ENCODE measurements around the gene MRPL12. TPM values are rescaled to one million over a fixed set of nuclear protein-coding genes. Genes with fewer than 3 reads are reported as not detected.

The MRPL12 gene
- total and polyA plus RNA-seq, 9 of the 15 experiments (the other 6 are each of a cell fraction or from before 2014, with no cell fraction given): 0.94 to 338 (median 100) TPM

DNA sequence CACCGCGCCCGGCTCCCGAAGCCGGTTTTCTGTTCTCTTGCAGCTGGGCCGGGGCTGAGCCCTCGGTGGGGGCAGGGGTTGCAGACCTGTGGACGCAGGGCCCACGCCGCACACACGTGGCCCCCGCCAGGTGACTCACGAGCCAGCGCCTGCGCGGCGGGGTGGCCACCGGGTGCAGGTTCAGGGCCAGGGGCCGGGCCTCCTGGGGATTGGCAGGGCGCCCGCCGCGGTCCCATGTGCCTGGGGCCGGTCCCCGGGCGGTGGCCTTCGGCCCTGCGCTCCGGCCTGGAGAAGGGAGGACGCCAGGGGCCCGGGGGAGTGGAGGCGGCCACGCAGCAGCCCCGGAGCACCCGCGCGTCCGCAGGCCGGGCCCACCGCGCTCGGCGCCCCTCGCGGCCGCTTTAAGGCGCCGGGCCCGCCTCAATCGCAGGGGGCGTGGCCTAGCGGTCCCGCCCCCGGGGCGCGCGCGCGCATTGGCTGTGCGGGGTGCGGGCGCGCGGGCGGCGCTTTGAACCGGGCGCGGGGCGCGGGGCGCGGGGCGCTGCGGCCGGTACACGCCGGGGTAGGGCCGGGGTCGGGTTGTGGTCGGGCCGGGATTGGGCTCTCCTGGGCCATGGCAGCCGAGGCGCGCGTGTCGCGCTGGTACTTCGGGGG, 8.8 kb downstream of the MRPL12 start, which contains the start of gene SLC25A10 (continued):
- TF ChIP-seq ARID1B (IDR thresholded peaks at IDR 0.05) (no peak; the same call in 1 of the 2 replicates), KLF1 (tag; IDR thresholded peaks at IDR 0.05) (no peak), ATF7 (IDR thresholded peaks at IDR 0.05) (peak; percentile 20; the same call in 1 of the 2 replicates), CBFB (CRISPR knock-in tag; IDR thresholded peaks at IDR 0.05) (no peak), RFX7 (CRISPR knock-in tag; IDR thresholded peaks at IDR 0.05) (no peak), ZEB2 (IDR thresholded peaks at IDR 0.05) (peak; percentile 73; the same call in 1 of the 2 replicates), L3MBTL2 (IDR thresholded peaks at IDR 0.05) (peak; percentile 97), HMGN3 (IDR thresholded peaks at IDR 0.05; ENCODE audit: borderline replicate concordance, extremely low read depth, insufficient read length, low read depth, low read length) (peak; percentile 89), CBFA2T2 (conservative IDR thresholded peaks at IDR 0.05) (peak; percentile 32; the same call in 1 of the 2 replicates), FOXK2 (conservative IDR thresholded peaks at IDR 0.05 in 1 of 2, IDR thresholded peaks at IDR 0.05 in 1 of 2; ENCODE audit: low read depth in 2 of 2) (0 out of 4 replicates have a peak, but pooled peaks of 1 of the 2 experiments have one; percentile 14), EP400 (IDR thresholded peaks at IDR 0.05) (peak; percentile 85; the same call in 1 of the 2 replicates), JUND (IDR thresholded peaks at IDR 0.05; ENCODE audit: borderline replicate concordance, low read depth, low read length) (peak; percentile 78), JUND (tag; IDR thresholded peaks at IDR 0.05; ENCODE audit: borderline replicate concordance, low read depth, low read length) (peak; percentile 39; the same call in 1 of the 3 replicates), HSF4 (CRISPR knock-in tag; IDR thresholded peaks at IDR 0.05; ENCODE audit: borderline replicate concordance) (no peak), YBX1 (IDR thresholded peaks at IDR 0.05) (no peak), CEBPG (CRISPR knock-in tag; IDR thresholded peaks at IDR 0.05) (peak; percentile 28; the same call in 1 of the 2 replicates), CEBPG (tag; conservative IDR thresholded peaks at IDR 0.05 in 1 of 2, IDR thresholded peaks at IDR 0.05 in 1 of 2) (no peak), KDM5B (IDR thresholded peaks at IDR 0.05; ENCODE audit: insufficient replicate concordance, low read depth, low read length) (peak; percentile 15)
- TF ChIP-seq, protein P1, sequence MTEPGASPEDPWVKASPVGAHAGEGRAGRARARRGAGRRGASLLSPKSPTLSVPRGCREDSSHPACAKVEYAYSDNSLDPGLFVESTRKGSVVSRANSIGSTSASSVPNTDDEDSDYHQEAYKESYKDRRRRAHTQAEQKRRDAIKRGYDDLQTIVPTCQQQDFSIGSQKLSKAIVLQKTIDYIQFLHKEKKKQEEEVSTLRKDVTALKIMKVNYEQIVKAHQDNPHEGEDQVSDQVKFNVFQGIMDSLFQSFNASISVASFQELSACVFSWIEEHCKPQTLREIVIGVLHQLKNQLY (CRISPR knock-in tag; conservative IDR thresholded peaks at IDR 0.05): peak; percentile 77 to 91; a peak in 2 of 4 replicates
- TF ChIP-seq, protein P2, sequence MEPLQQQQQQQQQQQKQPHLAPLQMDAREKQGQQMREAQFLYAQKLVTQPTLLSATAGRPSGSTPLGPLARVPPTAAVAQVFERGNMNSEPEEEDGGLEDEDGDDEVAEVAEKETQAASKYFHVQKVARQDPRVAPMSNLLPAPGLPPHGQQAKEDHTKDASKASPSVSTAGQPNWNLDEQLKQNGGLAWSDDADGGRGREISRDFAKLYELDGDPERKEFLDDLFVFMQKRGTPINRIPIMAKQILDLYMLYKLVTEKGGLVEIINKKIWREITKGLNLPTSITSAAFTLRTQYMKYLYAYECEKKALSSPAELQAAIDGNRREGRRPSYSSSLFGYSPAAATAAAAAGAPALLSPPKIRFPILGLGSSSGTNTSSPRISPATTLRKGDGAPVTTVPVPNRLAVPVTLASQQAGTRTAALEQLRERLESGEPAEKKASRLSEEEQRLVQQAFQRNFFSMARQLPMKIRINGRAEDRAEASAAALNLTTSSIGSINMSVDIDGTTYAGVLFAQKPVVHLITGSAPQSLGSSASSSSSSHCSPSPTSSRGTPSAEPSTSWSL (CRISPR knock-in tag; IDR thresholded peaks at IDR 0.05; ENCODE audit: borderline replicate concordance): no peak
